ENCODE measurements around the gene ZBTB7C. TPM values are rescaled to one million over a fixed set of nuclear protein-coding genes. Genes with fewer than 3 reads are reported as not detected.

Gene ZBTB7C
- polyA plus RNA-seq, 4 donors, result 0.54 to 4.1 (median 1.5) TPM

- H3K4me1 ChIP-seq (ENCODE audit: control insufficient read depth in 3 of 3, insufficient read depth in 2 of 3, low read depth in 1 of 3, low read length in 2 of 3), result peaks cover 0 to 5% (median 0%) of the 10 kb centered on the region in 3 donors
- no peak overlapping the region for H3K4me3 ChIP-seq (ENCODE audit: low read depth in 1 of 3, low read length in 3 of 3)
- 93 to 98% (median 94%) methylated on average over 3 of the region's 3 CpGs for WGBS, 3 donors
- H3K27me3 ChIP-seq (ENCODE audit: control insufficient read depth in 3 of 3, insufficient read depth in 3 of 3, low read length in 3 of 3), result no peaks in the 10 kb centered on the region
- no peaks in the 10 kb centered on the region for H3K9me3 ChIP-seq (ENCODE audit: control insufficient read depth in 2 of 2, insufficient read depth in 1 of 2, low read depth in 1 of 2, low read length in 1 of 2)
- no peak overlapping the region for H3K27ac ChIP-seq (ENCODE audit: low read depth in 1 of 3, low read length in 2 of 3)
- FAIRE-seq (no peak), DNase-seq (no peak)
- H3K36me3 ChIP-seq (ENCODE audit: control insufficient read depth in 3 of 3, insufficient read depth in 2 of 3, low read depth in 1 of 3, low read length in 3 of 3), result no peaks in the 10 kb centered on the region
Observed at GRCh38 chr18:48048251-48048650, 360.9 kb downstream of the ZBTB7C start.

DNA sequence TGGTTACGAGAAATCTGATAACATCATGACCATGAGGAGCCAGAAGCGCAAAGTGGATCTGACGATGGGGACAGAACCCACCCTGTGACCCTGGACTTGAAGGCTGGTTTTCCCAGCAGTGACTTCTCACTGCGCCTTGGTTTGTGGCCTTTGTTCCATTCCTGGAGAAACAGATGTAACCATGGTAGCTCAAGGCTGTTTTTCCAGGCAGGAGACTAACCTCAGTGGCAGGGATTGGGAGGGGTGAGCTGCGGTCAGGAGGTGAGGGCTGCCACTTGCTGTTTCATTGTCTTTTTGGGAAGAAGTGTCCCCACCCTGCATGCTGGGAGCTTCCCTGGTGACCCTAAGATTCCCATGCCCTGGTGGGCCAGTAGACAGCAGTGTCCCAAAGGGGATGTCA, 362.3 kb downstream of the ZBTB7C start:
- no peak overlapping the region for H3K27ac ChIP-seq (ENCODE audit: low read depth in 1 of 3, low read length in 2 of 3)
- H3K9me3 ChIP-seq (ENCODE audit: control insufficient read depth in 2 of 2, insufficient read depth in 1 of 2, low read depth in 1 of 2, low read length in 1 of 2), result no peaks in the 10 kb centered on the region
- H3K36me3 ChIP-seq (ENCODE audit: control insufficient read depth in 3 of 3, insufficient read depth in 2 of 3, low read depth in 1 of 3, low read length in 3 of 3), result no peaks in the 10 kb centered on the region
- H3K4me3 ChIP-seq (ENCODE audit: low read depth in 1 of 3, low read length in 3 of 3), result no peak overlapping the region
- 88 to 91% (median 89%) methylated on average over 5 of the region's 5 CpGs for WGBS, 3 donors
- DNase-seq (no peak), FAIRE-seq (no peak)
- no peaks in the 10 kb centered on the region for H3K27me3 ChIP-seq (ENCODE audit: control insufficient read depth in 3 of 3, insufficient read depth in 3 of 3, low read length in 3 of 3)
- H3K4me1 ChIP-seq (ENCODE audit: control insufficient read depth in 3 of 3, insufficient read depth in 2 of 3, low read depth in 1 of 3, low read length in 2 of 3), result no peaks in the 10 kb centered on the region

DNA sequence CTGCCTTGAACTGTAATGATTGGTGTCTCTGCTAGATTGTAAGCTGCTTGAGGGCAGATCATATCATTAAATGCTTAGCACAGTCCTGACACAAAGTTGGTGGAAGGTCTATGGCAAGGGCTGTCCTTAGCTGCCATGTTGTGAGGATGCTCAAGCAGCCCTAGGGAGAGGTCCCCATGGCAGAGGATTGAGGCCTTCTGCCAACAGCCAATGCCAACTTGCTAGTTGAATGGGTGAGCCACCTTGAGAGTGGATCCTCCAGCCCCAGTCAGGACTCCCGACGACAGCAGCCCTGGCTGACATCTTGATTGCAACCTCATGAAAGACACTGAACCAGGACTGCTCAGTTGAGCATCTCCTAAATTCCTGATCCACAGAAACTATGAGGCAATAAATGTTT, 363.4 kb downstream of the ZBTB7C start:
- Histone ChIP-seq H3K4me1 (ENCODE audit: control insufficient read depth in 3 of 3, insufficient read depth in 2 of 3, low read depth in 1 of 3, low read length in 2 of 3) (no peaks in the 10 kb centered on the region), H3K27ac (ENCODE audit: low read depth in 1 of 3, low read length in 2 of 3) (no peak overlapping the region), H3K27me3 (ENCODE audit: control insufficient read depth in 3 of 3, insufficient read depth in 3 of 3, low read length in 3 of 3) (no peaks in the 10 kb centered on the region), H3K4me3 (ENCODE audit: low read depth in 1 of 3, low read length in 3 of 3) (no peak overlapping the region), H3K36me3 (ENCODE audit: control insufficient read depth in 3 of 3, insufficient read depth in 2 of 3, low read depth in 1 of 3, low read length in 3 of 3) (peaks cover 0 to under 1% (median 0%) of the 10 kb centered on the region in 3 donors), H3K9me3 (ENCODE audit: control insufficient read depth in 2 of 2, insufficient read depth in 1 of 2, low read depth in 1 of 2, low read length in 1 of 2) (no peaks in the 10 kb centered on the region)
- 87 to 94% (median 88%) methylated on average over 2 of the region's 2 CpGs for WGBS, 3 donors
- FAIRE-seq, result no peak
- DNase-seq, result no peak

GRCh38 chr18:48044944-48045343, 364.2 kb downstream of the ZBTB7C start:
- DNase-seq (no peak), FAIRE-seq (no peak)
- H3K4me1 ChIP-seq (ENCODE audit: control insufficient read depth in 3 of 3, insufficient read depth in 2 of 3, low read depth in 1 of 3, low read length in 2 of 3), result no peaks in the 10 kb centered on the region
- H3K9me3 ChIP-seq (ENCODE audit: control insufficient read depth in 2 of 2, insufficient read depth in 1 of 2, low read depth in 1 of 2, low read length in 1 of 2), result no peaks in the 10 kb centered on the region
- H3K4me3 ChIP-seq (ENCODE audit: low read depth in 1 of 3, low read length in 3 of 3), result no peak overlapping the region
- H3K27me3 ChIP-seq (ENCODE audit: control insufficient read depth in 3 of 3, insufficient read depth in 3 of 3, low read length in 3 of 3), result no peaks in the 10 kb centered on the region
- no peak overlapping the region for H3K27ac ChIP-seq (ENCODE audit: low read depth in 1 of 3, low read length in 2 of 3)
- H3K36me3 ChIP-seq (ENCODE audit: control insufficient read depth in 3 of 3, insufficient read depth in 2 of 3, low read depth in 1 of 3, low read length in 3 of 3), result peaks cover 0 to 2% (median 0%) of the 10 kb centered on the region in 3 donors
- 70 to 89% (median 75%) methylated on average over 3 of the region's 3 CpGs for WGBS, 3 donors

- H3K4me1 ChIP-seq (ENCODE audit: control insufficient read depth in 3 of 3, insufficient read depth in 2 of 3, low read depth in 1 of 3, low read length in 2 of 3), result no peaks in the 10 kb centered on the region
- FAIRE-seq (no peak), DNase-seq (no peak)
- no peaks in the 10 kb centered on the region for H3K9me3 ChIP-seq (ENCODE audit: control insufficient read depth in 2 of 2, insufficient read depth in 1 of 2, low read depth in 1 of 2, low read length in 1 of 2)
- H3K36me3 ChIP-seq (ENCODE audit: control insufficient read depth in 3 of 3, insufficient read depth in 2 of 3, low read depth in 1 of 3, low read length in 3 of 3), result peaks cover 0 to 2% (median 0%) of the 10 kb centered on the region in 3 donors
- no peak overlapping the region for H3K4me3 ChIP-seq (ENCODE audit: low read depth in 1 of 3, low read length in 3 of 3)
- WGBS, 3 donors, result 83 to 95% (median 92%) methylated on average over 3 of the region's 3 CpGs
- no peak overlapping the region for H3K27ac ChIP-seq (ENCODE audit: low read depth in 1 of 3, low read length in 2 of 3)
- no peaks in the 10 kb centered on the region for H3K27me3 ChIP-seq (ENCODE audit: control insufficient read depth in 3 of 3, insufficient read depth in 3 of 3, low read length in 3 of 3)
Observed at GRCh38 chr18:48043166-48043565, 366.0 kb downstream of the ZBTB7C start.

GRCh38 chr18:48042431-48042830, 366.8 kb downstream of the ZBTB7C start:
- 73 to 89% (median 74%) methylated on average over 4 of the region's 4 CpGs for WGBS, 3 donors
- peaks cover 0 to 2% (median 0%) of the 10 kb centered on the region in 3 donors for H3K36me3 ChIP-seq (ENCODE audit: control insufficient read depth in 3 of 3, insufficient read depth in 2 of 3, low read depth in 1 of 3, low read length in 3 of 3)
- H3K4me3 ChIP-seq (ENCODE audit: low read depth in 1 of 3, low read length in 3 of 3), result no peak overlapping the region
- no peak overlapping the region for H3K27ac ChIP-seq (ENCODE audit: low read depth in 1 of 3, low read length in 2 of 3)
- no peaks in the 10 kb centered on the region for H3K9me3 ChIP-seq (ENCODE audit: control insufficient read depth in 2 of 2, insufficient read depth in 1 of 2, low read depth in 1 of 2, low read length in 1 of 2)
- no peaks in the 10 kb centered on the region for H3K4me1 ChIP-seq (ENCODE audit: control insufficient read depth in 3 of 3, insufficient read depth in 2 of 3, low read depth in 1 of 3, low read length in 2 of 3)
- no peak for FAIRE-seq
- H3K27me3 ChIP-seq (ENCODE audit: control insufficient read depth in 3 of 3, insufficient read depth in 3 of 3, low read length in 3 of 3), result no peaks in the 10 kb centered on the region
- no peak for DNase-seq

GRCh38 chr18:48040457-48041110, 368.6 kb downstream of the ZBTB7C start:
- no peak for DNase-seq
- Histone ChIP-seq H3K4me1 (ENCODE audit: control insufficient read depth in 3 of 3, insufficient read depth in 2 of 3, low read depth in 1 of 3, low read length in 2 of 3) (no peaks in the 10 kb centered on the region), H3K27me3 (ENCODE audit: control insufficient read depth in 3 of 3, insufficient read depth in 3 of 3, low read length in 3 of 3) (no peaks in the 10 kb centered on the region), H3K36me3 (ENCODE audit: control insufficient read depth in 3 of 3, insufficient read depth in 2 of 3, low read depth in 1 of 3, low read length in 3 of 3) (peaks cover 0 to 2% (median 0%) of the 10 kb centered on the region in 3 donors), H3K27ac (ENCODE audit: low read depth in 1 of 3, low read length in 2 of 3) (no peak overlapping the region), H3K4me3 (ENCODE audit: low read depth in 1 of 3, low read length in 3 of 3) (no peak overlapping the region), H3K9me3 (ENCODE audit: control insufficient read depth in 2 of 2, insufficient read depth in 1 of 2, low read depth in 1 of 2, low read length in 1 of 2) (no peaks in the 10 kb centered on the region)
- WGBS, 3 donors, result 91 to 98% (median 95%) methylated on average over 23 of the region's 23 CpGs
- FAIRE-seq, result no peak

GRCh38 chr18:48039769-48040215, 369.4 kb downstream of the ZBTB7C start:
- no peak for DNase-seq
- Histone ChIP-seq H3K4me3 (ENCODE audit: low read depth in 1 of 3, low read length in 3 of 3) (no peak overlapping the region), H3K4me1 (ENCODE audit: control insufficient read depth in 3 of 3, insufficient read depth in 2 of 3, low read depth in 1 of 3, low read length in 2 of 3) (no peaks in the 10 kb centered on the region), H3K9me3 (ENCODE audit: control insufficient read depth in 2 of 2, insufficient read depth in 1 of 2, low read depth in 1 of 2, low read length in 1 of 2) (no peaks in the 10 kb centered on the region), H3K36me3 (ENCODE audit: control insufficient read depth in 3 of 3, insufficient read depth in 2 of 3, low read depth in 1 of 3, low read length in 3 of 3) (peaks cover 0 to 2% (median 0%) of the 10 kb centered on the region in 3 donors), H3K27ac (ENCODE audit: low read depth in 1 of 3, low read length in 2 of 3) (no peak overlapping the region), H3K27me3 (ENCODE audit: control insufficient read depth in 3 of 3, insufficient read depth in 3 of 3, low read length in 3 of 3) (no peaks in the 10 kb centered on the region)
- WGBS, 3 donors, result 88 to 94% (median 94%) methylated on average over 17 of the region's 17 CpGs
- FAIRE-seq, result no peak

DNA sequence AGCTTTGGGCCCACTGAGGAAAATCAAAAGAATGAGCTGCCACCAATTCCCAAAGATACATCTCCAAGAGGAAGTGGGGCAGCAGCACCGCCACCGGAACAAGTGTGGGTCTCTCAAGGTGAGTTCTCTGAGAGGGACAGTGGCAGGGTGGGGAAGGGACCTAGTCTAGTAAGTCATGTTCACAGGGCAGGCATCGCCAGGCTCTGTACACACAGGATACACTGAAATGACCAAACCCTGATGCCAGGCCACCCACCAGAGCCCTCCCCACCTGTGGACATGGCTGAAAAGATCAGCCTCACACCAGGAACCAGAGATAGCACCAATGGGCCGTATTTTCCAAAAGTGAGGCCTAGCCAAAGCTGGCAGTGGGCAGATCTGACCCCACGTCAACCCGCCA, 370.5 kb downstream of the ZBTB7C start:
- H3K27ac ChIP-seq (ENCODE audit: low read depth in 1 of 3, low read length in 2 of 3), result no peak overlapping the region
- no peaks in the 10 kb centered on the region for H3K9me3 ChIP-seq (ENCODE audit: control insufficient read depth in 2 of 2, insufficient read depth in 1 of 2, low read depth in 1 of 2, low read length in 1 of 2)
- no peaks in the 10 kb centered on the region for H3K4me1 ChIP-seq (ENCODE audit: control insufficient read depth in 3 of 3, insufficient read depth in 2 of 3, low read depth in 1 of 3, low read length in 2 of 3)
- no peaks in the 10 kb centered on the region for H3K27me3 ChIP-seq (ENCODE audit: control insufficient read depth in 3 of 3, insufficient read depth in 3 of 3, low read length in 3 of 3)
- H3K4me3 ChIP-seq (ENCODE audit: low read depth in 1 of 3, low read length in 3 of 3), result no peak overlapping the region
- WGBS, 3 donors, result 88 to 95% (median 88%) methylated on average over 6 of the region's 6 CpGs
- FAIRE-seq (no peak), DNase-seq (no peak)
- peaks cover 0 to 2% (median 0%) of the 10 kb centered on the region in 3 donors for H3K36me3 ChIP-seq (ENCODE audit: control insufficient read depth in 3 of 3, insufficient read depth in 2 of 3, low read depth in 1 of 3, low read length in 3 of 3)

All from small intestine (tissue), 7 donors.